Psoas muscle (tissue), 8 donors: ENCODE results near the gene CDC25A. TPM values are rescaled to one million over a fixed set of nuclear protein-coding genes. Genes with fewer than 3 reads are reported as not detected.

Experiments
- ATAC-seq, 4 donors: fragments of 200-7000 bp; cut with Tn5 transposase; one replicate each; pipeline ENCODE4 v1.9.1; 2020; ENCODE audit warnings: moderate library complexity in 3 of 4, mild to moderate bottlenecking in 2 of 4
- DNase-seq, 2 donors: peaks; one replicate each; pipeline ENCODE4 v3.0.0-alpha.2; 2020
- H3K27ac ChIP-seq: fragments of 200-600 bp; one replicate; pipeline ENCODE4 v1.8.0; 2022
- H3K27me3 ChIP-seq, 3 donors: fragments of 200-600 bp in 1 of 3; one replicate each; pipeline versions ENCODE4 v1.6.1 to v1.8.0; 2013 to 2022; ENCODE audit warnings: low read length in 2 of 3, mild to moderate bottlenecking in 2 of 3, moderate library complexity in 1 of 3; ENCODE audit not compliant: insufficient read depth in 3 of 3
- H3K36me3 ChIP-seq, 2 donors: fragments of 200-600 bp in 1 of 2; one replicate each; pipeline versions ENCODE4 v1.6.1 to v1.8.0; 2013 to 2022; ENCODE audit warnings: low read depth in 1 of 2, mild to moderate bottlenecking in 1 of 2, moderate library complexity in 1 of 2; ENCODE audit not compliant: insufficient read depth in 1 of 2
- H3K4me1 ChIP-seq: fragments of 200-600 bp; one replicate; pipeline ENCODE4 v1.8.0; 2022
- H3K4me3 ChIP-seq: fragments of 200-600 bp; one replicate; pipeline ENCODE4 v1.8.0; 2022; ENCODE audit warnings: mild to moderate bottlenecking
- H3K9me3 ChIP-seq: fragments of 200-600 bp; one replicate; pipeline ENCODE4 v1.8.0; 2022
- WGBS, 3 donors: extraction: QIAGEN DNeasy Blood & Tissue Kit; methylation state at CpG; one replicate each; pipeline versions ENCODE4 v1.1.6 to v1.1.7; 2013; 5-methylcytosine and 5-hydroxymethylcytosine counted together
- intact Hi-C, 2 donors: fragments of 100-400 bp; cut with DNase I; formaldehyde crosslinking; loops; one replicate each; pipeline versions ENCODE4 v1.11.0 to v1.14.2; 2022
- polyA plus RNA-seq, 3 donors: library from polyadenylated mRNA; stranded (reverse); fragments of 200-250 nt; gene quantifications; one replicate each; pipeline ENCODE4 v1.2.3, GENCODE V29; 2013
- total RNA-seq, 4 donors: library from RNA; stranded (reverse); fragmentation: NEBNext Ultra II Directional in 2 of 4; extraction: Animal tissue kit (Norgen Biotek cat#: 25700) in 2 of 4; gene quantifications; one replicate each; pipeline versions ENCODE4 v1.2.1 to v1.2.4, GENCODE V29; 2021 to 2023
- TF ChIP-seq, protein P1 (sequence below): fragments of 200-600 bp; IDR thresholded peaks from one replicate; pipeline ENCODE4 v1.8.0; 2022; ENCODE audit warnings: antibody characterized with exemption
- donor health status: healthy with polysubstance abuse.
- donor health status: DM: no; HTN: no; CAD: no; lungs with moderate emphysema.
- donor health status: Bipolar disorder and iron deficiency.
- donor health status: healthy.
- donor health status: DM: yes; HTN: yes; CAD: no.
- donor health status: DM: no; HTN: no; CAD: no.
- donor health status: DM: no; HTN: no; CAD: no.
- donor health status: DM: yes; HTN: yes; CAD: no.

The CDC25A gene
- total and polyA plus RNA-seq, 7 donors = 0.20 to 2.9 (median 0.46) TPM

DNA sequence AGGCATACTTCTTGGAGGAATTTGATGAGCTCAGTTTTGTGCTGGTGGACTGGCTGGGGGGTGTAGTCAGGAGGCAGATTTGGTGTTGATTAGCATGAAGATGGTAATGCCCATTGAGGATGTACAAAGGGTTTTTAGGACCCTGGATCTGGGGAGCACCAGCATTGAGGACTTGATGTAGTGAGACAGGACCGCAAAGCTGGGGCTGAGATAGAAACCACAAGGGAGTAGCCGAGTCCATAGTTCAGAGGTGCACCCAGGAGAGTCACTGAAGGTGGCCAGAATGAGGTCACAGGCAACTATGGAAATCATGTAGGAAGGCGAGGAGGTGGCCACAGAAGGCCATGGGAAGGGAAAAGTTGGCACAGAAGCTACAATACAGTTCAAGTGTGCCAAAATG is 2.7 kb upstream of the CDC25A start:
- Histone ChIP-seq H3K27ac (no peak overlapping the region), H3K9me3 (no peaks in the 10 kb centered on the region), H3K4me1 (peaks cover 9% of the 10 kb centered on the region), H3K27me3 (no peaks in the 10 kb centered on the region), H3K36me3 (no peaks in the 10 kb centered on the region), H3K4me3 (no peak overlapping the region)
- WGBS, 3 donors = 79 to 86% (median 81%) methylated on average over 3 of the region's 3 CpGs
- intact Hi-C loops = loop anchor here in 1 of 2 donors (5.0 kb wide), 1 partner anchor 246 kb away; no protein-coding TSS in a partner anchor
- DNase-seq (no peak), ATAC-seq (no peak)
- TF ChIP-seq, protein P1, sequence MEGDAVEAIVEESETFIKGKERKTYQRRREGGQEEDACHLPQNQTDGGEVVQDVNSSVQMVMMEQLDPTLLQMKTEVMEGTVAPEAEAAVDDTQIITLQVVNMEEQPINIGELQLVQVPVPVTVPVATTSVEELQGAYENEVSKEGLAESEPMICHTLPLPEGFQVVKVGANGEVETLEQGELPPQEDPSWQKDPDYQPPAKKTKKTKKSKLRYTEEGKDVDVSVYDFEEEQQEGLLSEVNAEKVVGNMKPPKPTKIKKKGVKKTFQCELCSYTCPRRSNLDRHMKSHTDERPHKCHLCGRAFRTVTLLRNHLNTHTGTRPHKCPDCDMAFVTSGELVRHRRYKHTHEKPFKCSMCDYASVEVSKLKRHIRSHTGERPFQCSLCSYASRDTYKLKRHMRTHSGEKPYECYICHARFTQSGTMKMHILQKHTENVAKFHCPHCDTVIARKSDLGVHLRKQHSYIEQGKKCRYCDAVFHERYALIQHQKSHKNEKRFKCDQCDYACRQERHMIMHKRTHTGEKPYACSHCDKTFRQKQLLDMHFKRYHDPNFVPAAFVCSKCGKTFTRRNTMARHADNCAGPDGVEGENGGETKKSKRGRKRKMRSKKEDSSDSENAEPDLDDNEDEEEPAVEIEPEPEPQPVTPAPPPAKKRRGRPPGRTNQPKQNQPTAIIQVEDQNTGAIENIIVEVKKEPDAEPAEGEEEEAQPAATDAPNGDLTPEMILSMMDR = no peak

DNA sequence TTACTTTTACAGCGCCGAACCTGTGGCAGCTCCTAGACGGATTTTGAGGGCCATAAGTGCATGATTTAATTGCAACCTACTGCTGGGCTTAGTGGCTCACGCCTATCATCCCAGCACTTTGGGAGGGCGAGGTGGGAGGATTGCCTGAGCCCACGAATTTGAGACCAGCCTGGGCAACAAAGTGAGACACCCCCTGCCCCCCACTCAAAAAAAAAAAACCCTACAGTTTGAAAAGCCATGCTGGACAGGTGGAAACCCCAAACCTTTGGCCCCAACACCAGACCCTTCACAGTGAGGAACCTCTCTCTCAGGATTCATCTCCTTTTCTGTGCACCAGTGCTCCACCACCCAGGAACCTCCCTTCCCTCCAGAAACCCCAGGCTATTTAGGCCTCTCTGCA is 1.1 kb upstream of the CDC25A start:
- peaks cover 9% of the 10 kb centered on the region for H3K4me1 ChIP-seq
- ATAC-seq (no peak), DNase-seq (no peak)
- H3K27ac ChIP-seq = no peak overlapping the region
- intact Hi-C loops = no loop called here
- H3K4me3 ChIP-seq = no peak overlapping the region
- no peaks in the 10 kb centered on the region for H3K36me3 ChIP-seq
- no peaks in the 10 kb centered on the region for H3K9me3 ChIP-seq
- 83 to 92% (median 91%) methylated on average over 6 of the region's 6 CpGs for WGBS, 3 donors
- H3K27me3 ChIP-seq = no peaks in the 10 kb centered on the region
- TF ChIP-seq, protein P1 = no peak

DNA sequence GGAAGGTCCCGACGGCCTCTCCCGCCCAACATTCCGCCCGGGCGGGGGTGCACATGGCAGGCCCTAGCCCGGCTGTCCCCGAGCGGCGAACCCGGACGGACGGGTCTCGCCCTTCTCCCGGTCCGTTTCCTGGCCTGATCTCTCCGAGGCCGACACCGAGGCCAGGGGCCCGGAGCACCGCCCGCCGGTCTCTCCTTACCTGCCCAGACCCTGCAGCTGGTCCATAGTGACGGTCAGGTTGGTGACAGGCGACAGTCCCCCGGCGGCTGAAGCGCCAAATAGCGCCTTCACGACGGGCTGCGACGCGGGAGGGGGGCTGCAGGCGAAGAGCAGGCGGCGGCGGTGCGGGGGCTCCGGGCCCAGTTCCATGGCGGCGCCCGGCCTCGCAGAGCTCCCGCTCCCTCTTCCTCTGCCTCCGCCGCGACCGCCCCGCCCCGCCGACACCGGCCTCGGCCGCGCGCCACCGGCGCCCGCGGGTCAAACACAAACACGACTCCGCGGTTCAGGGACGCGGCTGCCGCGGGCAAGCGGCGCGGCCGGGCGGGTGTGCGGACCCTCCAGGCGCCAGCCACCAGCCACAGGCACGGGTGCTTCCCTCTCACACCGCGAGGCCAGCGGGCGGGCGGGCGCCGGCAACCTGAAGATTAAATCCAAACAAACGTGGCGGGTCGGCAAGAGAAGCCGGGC is 495 bp downstream of the CDC25A start:
- Histone ChIP-seq H3K36me3 (no peaks in the 10 kb centered on the region), H3K4me3 (peak overlapping the region; percentile 75), H3K9me3 (no peaks in the 10 kb centered on the region), H3K27me3 (no peaks in the 10 kb centered on the region), H3K4me1 (peaks cover 9% of the 10 kb centered on the region), H3K27ac (peak overlapping the region; percentile 19)
- intact Hi-C loops = no loop called here
- ATAC-seq (peak; percentile 43 to 75 (median 58)), DNase-seq (peak in 1 of 2 donors; percentile 86)
- TF ChIP-seq, protein P1 = no peak
- 1% methylated on average over 43 to 87 of the region's 87 CpGs for WGBS, 3 donors

DNA sequence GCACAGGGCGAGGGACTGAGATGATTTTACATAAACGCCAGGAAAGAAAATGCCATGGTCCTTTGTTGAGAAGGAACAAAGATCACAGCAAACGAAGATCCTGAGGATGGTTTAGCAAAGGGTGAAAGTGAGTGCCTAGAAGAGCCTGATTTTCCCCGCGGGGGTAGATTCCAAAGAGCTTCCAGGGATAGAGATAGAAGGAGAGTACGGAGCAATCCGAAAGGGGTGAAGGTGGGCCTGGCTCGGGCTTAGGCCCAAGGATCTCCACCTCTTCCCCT is 977 bp downstream of the CDC25A start:
- no peak overlapping the region for H3K27ac ChIP-seq
- ATAC-seq = no peak
- intact Hi-C loops = no loop called here

More for the DNA sequence above, 977 bp downstream of the CDC25A start:
- WGBS, 3 donors = 10 to 18% (median 18%) methylated on average over 8 of the region's 8 CpGs
- no peaks in the 10 kb centered on the region for H3K27me3 ChIP-seq
- no peaks in the 10 kb centered on the region for H3K36me3 ChIP-seq
- H3K9me3 ChIP-seq = no peaks in the 10 kb centered on the region
- peaks cover 9% of the 10 kb centered on the region for H3K4me1 ChIP-seq
- H3K4me3 ChIP-seq = peak overlapping the region; percentile 75
- TF ChIP-seq, protein P1 = no peak
- DNase-seq = no peak
